H1 (cell line): ENCODE results near the gene CRTC3. TPM values are rescaled to one million over a fixed set of nuclear protein-coding genes. Genes with fewer than 3 reads are reported as not detected.

Experiments
- CREB1 ChIP-seq: IDR thresholded peaks from 2 replicates; pipeline ENCODE4 v1.6.1; 2012; ENCODE audit warnings: inconsistent platforms
- FOSL1 ChIP-seq: IDR thresholded peaks from 2 replicates; pipeline ENCODE4 v1.6.1; 2011; ENCODE audit warnings: mild to moderate bottlenecking, low read depth, low read length, moderate library complexity; ENCODE audit not compliant: insufficient read depth
- KDM5A ChIP-seq: fragments of 200-600 bp; IDR thresholded peaks from 2 replicates; pipeline ENCODE4 v1.7.1; 2012; ENCODE audit warnings: mild to moderate bottlenecking, low read length, inconsistent platforms, mixed read lengths
- RAD21 ChIP-seq, 2 experiments: IDR thresholded peaks in 1 of 2; conservative IDR thresholded peaks in 1 of 2; 2 replicates each; pipeline ENCODE4 v1.6.1; 2011; ENCODE audit warnings: low read depth in 2 of 2, low read length in 2 of 2, improper control_type of control experiment in 1 of 2, inconsistent platforms in 1 of 2, mild to moderate bottlenecking in 1 of 2, moderate library complexity in 1 of 2
- SIRT6 ChIP-seq: IDR thresholded peaks from one replicate; pipeline ENCODE4 v1.7.1; 2012; ENCODE audit warnings: low read length, inconsistent platforms
- polyA plus RNA-seq, 7 experiments: library from polyadenylated mRNA; depleted of rRNA in 3 of 7; stranded (reverse) in 5 of 7; unstranded in 2 of 7; fragments of >200 nt in 5 of 7; fragments of 200-250 nt in 2 of 7; gene quantifications; 1 replicate in 5 of 7; 2 replicates in 1 of 7; 4 replicates in 1 of 7; pipeline versions ENCODE4 v1.2.1 to v1.2.3, GENCODE V29; 2011 to 2013; ENCODE audit warnings: missing spikeins in 2 of 7, mixed read lengths in 2 of 7
- total RNA-seq: library from RNA; stranded (reverse); fragmentation: NEBNext Ultra II Directional; extraction: Animal tissue kit (Norgen Biotek cat#: 25700); gene quantifications from 2 replicates; pipeline ENCODE4 v1.2.1, GENCODE V29; 2021
- TF ChIP-seq, protein P1 (sequence below), 3 experiments: IDR thresholded peaks; 1 replicate in 2 of 3; 2 replicates in 1 of 3; pipeline versions ENCODE4 v1.5.1 to v1.6.1; 2011; ENCODE audit warnings: low read length in 3 of 3, mild to moderate bottlenecking in 3 of 3, inconsistent platforms in 2 of 3, low read depth in 1 of 3, moderate library complexity in 1 of 3; ENCODE audit not compliant: insufficient read depth in 1 of 3; ENCODE audit errors: control extremely low read depth in 1 of 3

Gene CRTC3
- total and polyA plus RNA-seq, 2 of the 8 experiments (the other 6 are each of a cell fraction or from before 2014, with no cell fraction given) = 5.0 to 5.3 TPM

DNA sequence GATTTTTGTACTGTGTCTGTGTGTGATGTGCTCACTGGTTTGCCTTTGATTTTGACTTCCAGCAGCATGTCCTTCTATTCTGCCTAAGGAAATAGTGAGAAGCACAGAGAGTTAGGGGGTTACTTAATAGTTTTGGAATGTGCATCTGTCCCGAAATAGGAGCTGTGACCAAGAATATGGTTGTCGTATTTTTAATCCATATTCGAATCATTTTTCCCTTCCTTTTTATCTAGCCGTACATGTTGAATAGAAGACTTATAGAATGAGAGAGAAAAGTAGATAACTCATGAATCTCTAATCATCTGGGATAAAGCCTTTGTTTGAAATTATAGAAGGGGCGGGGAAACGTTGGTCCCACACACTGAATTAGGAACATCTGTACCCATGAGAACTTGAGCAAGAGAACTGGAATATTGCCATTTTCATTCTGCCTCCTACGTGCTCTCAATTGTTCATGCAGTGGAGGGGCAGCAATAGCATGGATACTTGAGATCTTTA is 23.6 kb downstream of the CRTC3 start (continued):
- TF ChIP-seq, protein P1, sequence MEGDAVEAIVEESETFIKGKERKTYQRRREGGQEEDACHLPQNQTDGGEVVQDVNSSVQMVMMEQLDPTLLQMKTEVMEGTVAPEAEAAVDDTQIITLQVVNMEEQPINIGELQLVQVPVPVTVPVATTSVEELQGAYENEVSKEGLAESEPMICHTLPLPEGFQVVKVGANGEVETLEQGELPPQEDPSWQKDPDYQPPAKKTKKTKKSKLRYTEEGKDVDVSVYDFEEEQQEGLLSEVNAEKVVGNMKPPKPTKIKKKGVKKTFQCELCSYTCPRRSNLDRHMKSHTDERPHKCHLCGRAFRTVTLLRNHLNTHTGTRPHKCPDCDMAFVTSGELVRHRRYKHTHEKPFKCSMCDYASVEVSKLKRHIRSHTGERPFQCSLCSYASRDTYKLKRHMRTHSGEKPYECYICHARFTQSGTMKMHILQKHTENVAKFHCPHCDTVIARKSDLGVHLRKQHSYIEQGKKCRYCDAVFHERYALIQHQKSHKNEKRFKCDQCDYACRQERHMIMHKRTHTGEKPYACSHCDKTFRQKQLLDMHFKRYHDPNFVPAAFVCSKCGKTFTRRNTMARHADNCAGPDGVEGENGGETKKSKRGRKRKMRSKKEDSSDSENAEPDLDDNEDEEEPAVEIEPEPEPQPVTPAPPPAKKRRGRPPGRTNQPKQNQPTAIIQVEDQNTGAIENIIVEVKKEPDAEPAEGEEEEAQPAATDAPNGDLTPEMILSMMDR (IDR thresholded peaks at IDR 0.05; ENCODE audit: control extremely low read depth in 1 of 3, insufficient read depth in 1 of 3, low read depth in 1 of 3, low read length in 3 of 3) = no peak
- TF ChIP-seq SIRT6 (no peak), FOSL1 (no peak), KDM5A (no peak), RAD21 (IDR thresholded peaks at IDR 0.05 in 1 of 2, conservative IDR thresholded peaks at IDR 0.05 in 1 of 2; ENCODE audit: low read depth in 2 of 2, low read length in 2 of 2) (no peak), CREB1 (no peak)
